H7 (cell line): ENCODE results near the gene DNAJC4. TPM values are rescaled to one million over a fixed set of nuclear protein-coding genes. Genes with fewer than 3 reads are reported as not detected.

Experiments
- DNase-seq: peaks from one replicate; pipeline ENCODE4 v3.0.0; 2012
- H3K27me3 ChIP-seq: 2 replicates; pipeline ENCODE4 v1.6.0; 2011; ENCODE audit warnings: mild to moderate bottlenecking, low read length; ENCODE audit not compliant: control insufficient read depth, insufficient read depth
- H3K36me3 ChIP-seq: replicated peaks from 2 replicates; pipeline ENCODE4 v1.5.1; 2011; ENCODE audit warnings: low read length; ENCODE audit not compliant: control insufficient read depth, insufficient read depth
- H3K4me3 ChIP-seq: 2 replicates; pipeline ENCODE4 v1.5.1; 2011; ENCODE audit warnings: low read depth, mild to moderate bottlenecking, control low read depth, low read length, moderate library complexity; ENCODE audit not compliant: insufficient read depth
- total RNA-seq: library from RNA; depleted of rRNA; stranded (reverse); fragments of >200 nt; shearing (Covaris generic); gene quantifications from 2 replicates; pipeline ENCODE4 v1.2.3, GENCODE V29; 2014

Gene DNAJC4
- total RNA-seq, 1 experiment from 2014 or later, result 12.0 TPM

- no peak for DNase-seq
- Histone ChIP-seq H3K4me3 (no peak overlapping the region), H3K27me3 (no peaks in the 10 kb centered on the region), H3K36me3 (peaks cover 35% of the 10 kb centered on the region)
Observed at GRCh38 chr11:64261556-64262080, 31.3 kb downstream of the DNAJC4 start.

- DNase-seq, result no peak
- H3K27me3 ChIP-seq, result no peaks in the 10 kb centered on the region
- H3K4me3 ChIP-seq, result no peak overlapping the region
- H3K36me3 ChIP-seq, result peaks cover 34% of the 10 kb centered on the region
Observed at GRCh38 chr11:64262271-64263002, 32.1 kb downstream of the DNAJC4 start.

GRCh38 chr11:64263021-64263946, 32.9 kb downstream of the DNAJC4 start:
- DNase-seq, result peak; percentile 80
- Histone ChIP-seq H3K27me3 (no peaks in the 10 kb centered on the region), H3K36me3 (peaks cover 32% of the 10 kb centered on the region), H3K4me3 (no peak overlapping the region)

DNA sequence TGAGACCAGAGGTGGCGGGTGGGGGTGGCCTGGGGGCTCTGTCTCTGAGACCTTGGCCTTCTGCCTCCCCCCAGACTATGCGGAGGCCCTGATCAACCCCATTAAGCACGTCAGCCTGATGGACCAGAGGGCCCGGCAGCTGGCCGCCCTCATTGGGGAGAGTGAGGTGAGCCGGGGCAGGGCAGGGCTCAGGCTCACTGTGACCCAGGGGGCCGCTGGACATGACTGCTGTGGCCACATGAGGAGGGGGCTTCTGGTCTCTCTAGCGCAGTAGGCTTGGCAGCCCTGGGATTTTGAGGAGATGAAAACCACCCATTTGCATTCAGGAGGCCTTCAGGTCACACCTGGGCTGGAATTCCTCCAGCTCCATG, 33.6 kb downstream of the DNAJC4 start:
- no peak for DNase-seq
- Histone ChIP-seq H3K27me3 (no peaks in the 10 kb centered on the region), H3K36me3 (peaks cover 29% of the 10 kb centered on the region), H3K4me3 (no peak overlapping the region)

DNA sequence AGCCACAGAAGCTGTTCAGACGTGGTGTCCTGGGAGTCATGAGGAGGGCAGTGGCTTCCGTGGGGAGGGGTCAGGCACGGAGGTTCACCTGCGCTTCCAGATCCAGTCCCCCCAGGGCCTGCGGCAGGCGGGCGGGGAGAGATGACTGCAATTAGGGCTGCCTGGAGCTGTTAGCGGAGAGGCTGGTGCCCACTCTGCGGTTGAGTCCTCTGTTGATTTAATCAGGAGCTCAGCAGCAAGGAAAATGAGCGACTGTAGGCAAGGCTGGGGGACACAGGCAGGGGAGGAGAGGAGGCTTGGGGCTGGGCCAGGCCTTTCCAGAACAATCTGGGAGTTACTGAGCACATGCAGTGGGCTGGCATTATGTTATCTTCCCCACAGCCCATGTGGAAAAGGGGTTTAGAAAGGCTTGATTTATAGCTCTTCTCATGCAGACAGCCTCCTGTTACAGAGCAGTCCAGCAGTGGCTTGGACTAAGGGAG, 34.1 kb downstream of the DNAJC4 start:
- peaks cover 27% of the 10 kb centered on the region for H3K36me3 ChIP-seq
- DNase-seq, result no peak
- H3K27me3 ChIP-seq, result no peaks in the 10 kb centered on the region
- no peak overlapping the region for H3K4me3 ChIP-seq

DNA sequence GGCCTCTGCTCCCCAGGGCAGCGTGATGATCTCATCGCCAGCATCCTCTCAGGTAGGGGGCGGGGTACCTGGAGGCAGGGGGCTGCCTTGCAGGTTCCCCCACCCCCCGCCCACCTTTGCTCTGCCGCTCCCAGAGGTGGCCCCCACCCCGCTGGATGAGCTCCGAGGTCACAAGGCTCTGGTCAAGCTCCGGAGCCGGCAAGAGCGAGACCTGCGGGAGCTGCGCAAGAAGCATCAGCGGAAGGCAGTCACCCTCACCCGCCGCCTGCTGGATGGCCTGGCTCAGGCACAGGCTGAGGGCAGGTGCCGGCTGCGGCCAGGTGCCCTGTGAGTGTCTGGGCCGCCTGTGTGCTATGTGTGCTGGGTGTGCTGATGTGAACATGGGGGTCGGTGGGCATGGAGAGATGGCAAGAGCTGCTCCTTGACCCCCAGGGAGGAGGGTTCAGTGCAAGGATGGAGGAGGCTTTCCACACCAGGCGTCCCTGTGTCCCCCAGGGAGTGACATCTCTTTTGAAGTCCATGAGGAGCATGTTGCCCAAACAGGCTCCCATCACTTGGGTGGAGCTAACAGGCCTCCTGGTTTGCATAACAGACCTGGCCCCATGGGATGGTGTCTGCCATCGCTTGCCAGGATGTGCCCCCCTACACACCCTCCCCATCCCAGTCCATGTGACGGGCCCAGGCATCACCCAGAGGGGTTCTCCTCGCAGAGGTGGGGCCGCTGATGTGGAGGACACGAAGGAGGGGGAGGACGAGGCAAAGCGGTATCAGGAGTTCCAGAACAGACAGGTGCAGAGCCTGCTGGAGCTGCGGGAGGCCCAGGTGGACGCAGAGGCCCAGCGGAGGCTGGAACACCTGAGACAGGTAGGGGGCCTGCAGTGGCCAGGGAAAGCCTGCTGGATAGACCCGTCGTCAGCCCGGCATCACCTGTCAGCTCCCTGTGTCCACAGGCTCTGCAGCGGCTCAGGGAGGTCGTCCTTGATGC, 35.1 kb downstream of the DNAJC4 start:
- Histone ChIP-seq H3K36me3 (peaks cover 23% of the 10 kb centered on the region), H3K27me3 (no peaks in the 10 kb centered on the region), H3K4me3 (no peak overlapping the region)
- DNase-seq, result no peak

GRCh38 chr11:64266339-64266738, 36.0 kb downstream of the DNAJC4 start:
- Histone ChIP-seq H3K36me3 (peaks cover 21% of the 10 kb centered on the region), H3K4me3 (no peak overlapping the region), H3K27me3 (no peaks in the 10 kb centered on the region)
- no peak for DNase-seq

DNA sequence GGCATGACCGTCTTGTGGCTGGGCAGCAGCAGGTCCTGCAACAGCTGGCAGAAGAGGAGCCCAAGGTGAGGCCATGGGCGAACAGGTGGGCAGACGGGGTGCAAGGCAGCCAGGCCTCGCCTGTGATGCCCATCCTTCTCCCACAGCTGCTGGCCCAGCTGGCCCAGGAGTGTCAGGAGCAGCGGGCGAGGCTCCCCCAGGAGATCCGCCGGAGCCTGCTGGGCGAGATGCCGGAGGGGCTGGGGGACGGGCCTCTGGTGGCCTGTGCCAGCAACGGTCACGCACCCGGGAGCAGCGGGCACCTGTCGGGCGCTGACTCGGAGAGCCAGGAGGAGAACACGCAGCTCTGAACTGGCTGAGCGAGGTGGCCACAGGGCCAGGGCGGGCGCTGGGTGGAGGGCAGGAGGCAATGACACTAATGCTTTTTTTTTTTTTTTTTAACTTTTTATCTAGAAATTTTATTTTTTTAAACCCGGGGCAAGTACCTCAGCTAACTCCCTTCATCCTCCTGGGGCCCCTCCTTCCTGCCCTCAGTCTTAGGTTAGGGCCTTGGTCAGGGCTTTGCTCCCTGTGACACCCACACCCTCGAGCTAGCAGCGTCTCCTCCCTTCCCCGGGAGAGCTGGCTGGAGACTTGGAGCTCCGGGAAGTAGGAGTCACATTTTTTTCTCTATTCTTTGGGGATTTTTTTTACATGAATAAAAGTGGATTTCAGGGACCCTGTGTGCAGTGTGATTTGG, 37.0 kb downstream of the DNAJC4 start:
- no peak overlapping the region for H3K4me3 ChIP-seq
- H3K36me3 ChIP-seq, result peaks cover 15% of the 10 kb centered on the region
- H3K27me3 ChIP-seq, result no peaks in the 10 kb centered on the region
- DNase-seq, result no peak

GRCh38 chr11:64268025-64268892, 37.9 kb downstream of the DNAJC4 start:
- no peak for DNase-seq
- H3K4me3 ChIP-seq, result peak overlapping the region; percentile 82
- H3K27me3 ChIP-seq, result no peaks in the 10 kb centered on the region
- H3K36me3 ChIP-seq, result peaks cover 13% of the 10 kb centered on the region

GRCh38 chr11:64268893-64269539, 38.7 kb downstream of the DNAJC4 start:
- DNase-seq, result peak; percentile 76
- peaks cover 12% of the 10 kb centered on the region for H3K36me3 ChIP-seq
- H3K4me3 ChIP-seq, result peak overlapping the region; percentile 82
- H3K27me3 ChIP-seq, result no peaks in the 10 kb centered on the region

DNA sequence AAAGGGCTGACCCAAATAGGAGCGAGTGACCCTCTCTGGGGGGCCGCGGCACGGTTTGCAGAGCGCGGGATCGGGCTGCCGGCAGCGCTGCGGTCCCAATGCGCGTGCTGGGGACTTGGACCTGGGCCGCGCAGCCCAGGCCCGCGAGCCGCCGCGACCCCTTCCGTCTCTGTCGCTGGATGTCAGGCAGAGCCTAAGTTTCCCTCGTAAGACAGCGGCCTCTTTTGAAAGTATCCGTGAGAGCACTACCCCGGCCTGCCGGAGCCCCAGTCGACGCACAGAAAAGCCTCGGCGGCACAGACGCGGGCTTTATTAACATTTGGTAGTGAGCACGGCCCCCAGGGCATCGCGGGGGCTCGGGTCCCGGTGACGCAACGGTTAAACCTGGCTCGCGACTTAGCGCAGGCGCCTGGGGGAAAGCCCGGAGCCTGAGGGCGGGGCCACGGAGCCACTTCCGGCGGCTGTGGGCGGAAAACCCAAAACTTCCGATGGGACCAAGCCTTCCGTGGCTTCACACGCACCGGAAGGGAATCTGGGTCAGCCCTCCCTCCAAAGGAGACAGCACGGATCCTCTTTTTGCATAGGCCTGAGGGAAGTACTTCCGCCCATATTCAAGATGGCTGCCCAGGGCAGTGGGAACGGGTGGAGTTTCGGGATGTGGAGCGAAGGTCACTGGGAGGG, 39.3 kb downstream of the DNAJC4 start:
- DNase-seq, result peak; percentile 96
- Histone ChIP-seq H3K36me3 (peaks cover 10% of the 10 kb centered on the region), H3K27me3 (no peaks in the 10 kb centered on the region), H3K4me3 (peak overlapping the region; percentile 82)
